ENCODE data around the gene SRSF11. TPM values are rescaled to one million over a fixed set of nuclear protein-coding genes. Genes with fewer than 3 reads are reported as not detected.

Gene SRSF11
- total RNA-seq, 2 donors from 2014 or later = 71.5 to 135 TPM

DNA sequence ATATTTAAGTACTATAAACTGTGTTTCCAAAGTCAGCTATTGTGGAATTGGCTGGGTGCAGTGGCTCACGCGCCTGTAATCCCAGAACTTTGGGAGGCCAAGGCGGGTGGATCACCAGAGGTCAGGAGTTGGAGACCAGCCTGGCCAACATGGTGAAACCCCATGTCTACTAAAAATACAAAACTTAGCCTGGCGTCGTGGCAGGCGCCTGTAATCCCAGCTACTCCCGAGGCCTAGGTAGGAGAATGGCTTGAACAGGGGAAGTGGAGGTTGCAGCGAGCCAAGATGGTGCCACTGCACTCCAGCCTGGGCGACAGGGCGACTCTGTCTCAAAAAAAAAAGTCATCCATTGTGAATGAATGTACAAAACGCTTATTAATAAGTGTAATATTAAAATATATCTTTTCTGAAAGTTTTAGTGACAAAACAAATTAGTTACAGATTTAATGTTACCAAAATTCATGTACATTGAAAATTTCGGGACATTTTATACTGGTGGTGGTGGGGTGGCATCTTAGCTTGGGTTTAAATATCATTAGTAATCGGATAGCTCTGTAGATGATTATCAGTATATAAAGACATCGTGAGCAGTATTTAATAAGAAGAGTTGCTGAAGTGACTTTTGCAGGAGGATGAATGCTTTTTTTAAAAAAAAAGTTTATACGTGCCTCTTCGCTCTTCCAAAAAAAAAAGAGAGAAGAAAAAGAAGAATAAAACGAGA, 503 bp upstream of the SRSF11 start:
- no peaks in the 10 kb centered on the region for H3K27me3 ChIP-seq (replicated peaks; ENCODE audit: insufficient read depth)
- H3K4me3 ChIP-seq = peak overlapping the region; percentile 75 to 76
- H3K27ac ChIP-seq = peak overlapping the region; percentile 97 to 98
- no peak for DNase-seq (ENCODE audit: low spot score)
- H3K9me3 ChIP-seq = no peaks in the 10 kb centered on the region
- 45% methylated on average over 17 of the region's 17 CpGs for WGBS
- intact Hi-C loops (cut with DNase I) = loop anchor here (5.0 kb wide), 2 partner anchors 132 to 192 kb away; partner anchors contain the start of genes ANKRD13C and CTH
- TF ChIP-seq POLR2AphosphoS5 (IDR thresholded peaks at IDR 0.05) (no peak), POLR2A (IDR thresholded peaks at IDR 0.05) (no peak)
- TF ChIP-seq, protein P1, sequence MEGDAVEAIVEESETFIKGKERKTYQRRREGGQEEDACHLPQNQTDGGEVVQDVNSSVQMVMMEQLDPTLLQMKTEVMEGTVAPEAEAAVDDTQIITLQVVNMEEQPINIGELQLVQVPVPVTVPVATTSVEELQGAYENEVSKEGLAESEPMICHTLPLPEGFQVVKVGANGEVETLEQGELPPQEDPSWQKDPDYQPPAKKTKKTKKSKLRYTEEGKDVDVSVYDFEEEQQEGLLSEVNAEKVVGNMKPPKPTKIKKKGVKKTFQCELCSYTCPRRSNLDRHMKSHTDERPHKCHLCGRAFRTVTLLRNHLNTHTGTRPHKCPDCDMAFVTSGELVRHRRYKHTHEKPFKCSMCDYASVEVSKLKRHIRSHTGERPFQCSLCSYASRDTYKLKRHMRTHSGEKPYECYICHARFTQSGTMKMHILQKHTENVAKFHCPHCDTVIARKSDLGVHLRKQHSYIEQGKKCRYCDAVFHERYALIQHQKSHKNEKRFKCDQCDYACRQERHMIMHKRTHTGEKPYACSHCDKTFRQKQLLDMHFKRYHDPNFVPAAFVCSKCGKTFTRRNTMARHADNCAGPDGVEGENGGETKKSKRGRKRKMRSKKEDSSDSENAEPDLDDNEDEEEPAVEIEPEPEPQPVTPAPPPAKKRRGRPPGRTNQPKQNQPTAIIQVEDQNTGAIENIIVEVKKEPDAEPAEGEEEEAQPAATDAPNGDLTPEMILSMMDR (IDR thresholded peaks at IDR 0.05) = no peak
- no peaks in the 10 kb centered on the region for H3K36me3 ChIP-seq
- peaks cover 6% of the 10 kb centered on the region for H3K4me1 ChIP-seq (replicated peaks)

DNA sequence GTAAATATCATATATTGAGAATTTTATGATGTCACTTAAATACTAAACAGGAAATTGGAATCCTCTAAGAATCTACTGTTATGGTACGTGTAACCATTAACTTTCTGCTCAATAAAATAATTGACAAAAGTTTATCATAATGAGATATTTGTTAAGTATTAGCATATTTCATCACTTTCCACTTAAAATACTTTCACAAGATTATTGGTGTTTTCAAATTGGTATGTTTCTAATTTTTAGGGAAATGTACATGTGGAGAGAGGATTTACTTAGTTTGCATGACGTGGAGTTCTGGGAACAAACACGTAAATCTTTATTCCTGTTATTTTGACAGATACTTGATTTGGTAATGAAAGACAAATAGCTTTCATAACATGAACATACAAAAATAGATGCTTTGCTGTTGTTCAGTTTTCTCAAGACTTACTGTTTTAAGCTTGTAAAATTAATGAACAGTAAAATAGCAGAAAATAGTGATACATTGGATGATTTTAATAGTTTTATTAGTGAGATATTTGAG, 1.6 kb downstream of the SRSF11 start:
- intact Hi-C loops (cut with DNase I) = loop anchor here (5.0 kb wide), 2 partner anchors 130 to 190 kb away; partner anchors contain the start of genes ANKRD13C and CTH
- 18% methylated on average over 3 of the region's 3 CpGs for WGBS
- H3K27ac ChIP-seq = peak overlapping the region; percentile 97 to 98
- H3K4me1 ChIP-seq (replicated peaks) = peaks cover 6% of the 10 kb centered on the region
- peak overlapping the region in 1 of 2 donors; percentile 75 for H3K4me3 ChIP-seq
- TF ChIP-seq POLR2AphosphoS5 (IDR thresholded peaks at IDR 0.05) (no peak), POLR2A (IDR thresholded peaks at IDR 0.05) (no peak)
- TF ChIP-seq, protein P1 (IDR thresholded peaks at IDR 0.05) = no peak
- H3K9me3 ChIP-seq = no peaks in the 10 kb centered on the region
- H3K36me3 ChIP-seq = no peaks in the 10 kb centered on the region
- no peak for DNase-seq (ENCODE audit: low spot score)
- no peaks in the 10 kb centered on the region for H3K27me3 ChIP-seq (replicated peaks; ENCODE audit: insufficient read depth)

DNA sequence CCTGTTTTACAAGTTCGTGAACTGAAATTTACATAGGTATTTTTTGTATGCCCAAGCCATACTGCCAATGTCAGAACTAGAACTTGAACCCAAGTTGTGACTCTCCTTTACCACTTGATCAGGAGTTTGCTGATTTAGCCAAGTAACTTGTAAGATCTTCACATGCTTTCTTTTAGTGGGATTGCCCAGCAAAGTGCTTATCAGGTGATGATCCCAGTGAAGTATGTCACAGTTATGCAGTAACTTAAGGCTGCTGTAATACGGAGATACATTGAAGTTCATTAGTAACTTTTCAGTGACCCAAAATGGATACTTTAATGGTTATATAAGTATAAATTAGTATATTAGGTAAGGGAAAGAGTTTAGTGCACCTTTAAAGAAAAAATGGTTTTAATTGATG, 3.8 kb downstream of the SRSF11 start:
- no peak for DNase-seq (ENCODE audit: low spot score)
- no peaks in the 10 kb centered on the region for H3K36me3 ChIP-seq
- H3K27ac ChIP-seq = no peak overlapping the region
- H3K27me3 ChIP-seq (replicated peaks; ENCODE audit: insufficient read depth) = no peaks in the 10 kb centered on the region
- H3K4me1 ChIP-seq (replicated peaks) = peaks cover 6% of the 10 kb centered on the region
- H3K9me3 ChIP-seq = no peaks in the 10 kb centered on the region
- no peak overlapping the region for H3K4me3 ChIP-seq
- intact Hi-C loops (cut with DNase I) = loop anchor here (5.0 kb wide), 2 partner anchors 127 to 187 kb away; partner anchors contain the start of genes ANKRD13C and CTH
- WGBS = 81% methylated on average over 2 of the region's 2 CpGs
- no peak for TF ChIP-seq POLR2A (IDR thresholded peaks at IDR 0.05)
- TF ChIP-seq, protein P1 (IDR thresholded peaks at IDR 0.05) = no peak
- no peak for TF ChIP-seq POLR2AphosphoS5 (IDR thresholded peaks at IDR 0.05)

DNA sequence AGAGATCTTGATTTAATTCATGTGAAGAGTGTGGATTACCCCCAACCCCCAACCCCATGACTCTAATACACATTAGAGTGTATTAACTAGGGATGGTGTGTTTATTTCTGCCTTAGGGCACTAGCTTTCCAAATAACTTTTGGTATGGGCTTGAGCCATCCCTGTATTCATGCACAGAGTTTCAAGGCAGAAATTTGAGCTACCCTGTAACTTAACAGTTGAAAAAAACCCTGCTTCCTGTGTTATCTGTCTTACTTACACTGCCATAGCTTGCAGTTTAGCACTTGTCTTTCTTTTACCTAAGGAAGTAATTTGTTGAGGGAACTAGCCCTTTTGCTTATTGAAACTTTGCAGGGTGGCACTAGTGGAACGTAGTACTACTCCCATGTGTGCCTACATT, 6.3 kb downstream of the SRSF11 start:
- intact Hi-C loops (cut with DNase I) = no loop called here
- H3K27me3 ChIP-seq (replicated peaks; ENCODE audit: insufficient read depth) = no peaks in the 10 kb centered on the region
- no peaks in the 10 kb centered on the region for H3K36me3 ChIP-seq
- no peaks in the 10 kb centered on the region for H3K9me3 ChIP-seq
- 45% methylated on average over 1 of the region's 1 CpG for WGBS
- no peak overlapping the region for H3K27ac ChIP-seq
- no peak overlapping the region for H3K4me3 ChIP-seq
- no peak for DNase-seq (ENCODE audit: low spot score)
- peaks cover 6% of the 10 kb centered on the region for H3K4me1 ChIP-seq (replicated peaks)
- TF ChIP-seq POLR2AphosphoS5 (IDR thresholded peaks at IDR 0.05) = no peak
- TF ChIP-seq POLR2A (IDR thresholded peaks at IDR 0.05) = no peak
- TF ChIP-seq, protein P1 (IDR thresholded peaks at IDR 0.05) = no peak
